ENCODE results near the gene TRAPPC14.

The TRAPPC14 gene

GRCh38 chr7:100124301-100125230 is 34.0 kb downstream of the TRAPPC14 start:
- DNase-seq (ENCODE audit: low read depth) = no peak

- no peak for DNase-seq (ENCODE audit: low read depth)
Observed at GRCh38 chr7:100122568-100122967, 36.0 kb downstream of the TRAPPC14 start.

- no peak for DNase-seq (ENCODE audit: low read depth)
Observed at GRCh38 chr7:100122067-100122466, 36.5 kb downstream of the TRAPPC14 start.

- no peak for DNase-seq (ENCODE audit: low read depth)
Observed at GRCh38 chr7:100120733-100121036, 37.8 kb downstream of the TRAPPC14 start.

GRCh38 chr7:100119970-100120732 is 38.4 kb downstream of the TRAPPC14 start:
- DNase-seq (ENCODE audit: low read depth) = peak; percentile 44

GRCh38 chr7:100119072-100119969 is 39.2 kb downstream of the TRAPPC14 start, which contains the start of the genes CNPY4 and TAF6:
TSS of gene CNPY4 (plus strand) at chr7:100119634. CDS start at chr7:100119745, 111 bp downstream.
TSS of gene TAF6 (minus strand) at chr7:100119358. CDS start at chr7:100114209, 5,149 bp downstream.
- peak; percentile 87 for DNase-seq (ENCODE audit: low read depth)

DNA sequence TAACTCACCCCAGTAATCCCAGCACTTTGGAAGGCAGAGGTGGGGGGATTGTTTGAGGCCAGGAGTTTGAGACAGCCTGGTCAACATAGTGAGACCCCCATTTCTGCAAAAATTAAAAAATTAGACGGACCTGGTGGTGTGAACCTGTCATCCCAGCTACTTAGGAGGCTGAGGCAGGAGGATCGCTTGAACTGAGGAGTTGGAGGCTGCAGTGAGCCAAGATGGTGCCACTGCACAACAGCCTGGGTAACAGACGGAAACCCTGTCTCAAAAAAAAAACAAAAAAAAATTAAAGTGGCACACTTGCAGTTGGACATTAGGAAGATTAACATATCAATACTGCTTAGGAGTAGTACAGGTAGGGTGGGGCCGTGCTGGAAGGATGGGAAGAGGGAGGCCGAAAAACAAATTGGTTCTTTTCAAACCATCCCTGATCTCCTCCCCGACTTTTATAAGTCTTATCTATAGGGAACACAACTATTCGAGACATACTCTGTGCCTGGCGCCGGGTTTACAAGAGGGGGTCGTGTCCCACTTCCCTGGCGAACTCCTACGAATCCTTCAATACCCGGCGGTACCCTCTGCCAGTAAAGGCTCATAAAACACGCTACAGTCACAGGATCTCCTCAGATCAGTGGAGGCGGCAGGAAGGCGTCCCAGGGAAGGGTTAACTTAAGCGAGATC is 40.0 kb downstream of the TRAPPC14 start:
- no peak for DNase-seq (ENCODE audit: low read depth)

- DNase-seq (ENCODE audit: low read depth) = no peak
Observed at GRCh38 chr7:100115026-100115425, 43.5 kb downstream of the TRAPPC14 start.

DNA sequence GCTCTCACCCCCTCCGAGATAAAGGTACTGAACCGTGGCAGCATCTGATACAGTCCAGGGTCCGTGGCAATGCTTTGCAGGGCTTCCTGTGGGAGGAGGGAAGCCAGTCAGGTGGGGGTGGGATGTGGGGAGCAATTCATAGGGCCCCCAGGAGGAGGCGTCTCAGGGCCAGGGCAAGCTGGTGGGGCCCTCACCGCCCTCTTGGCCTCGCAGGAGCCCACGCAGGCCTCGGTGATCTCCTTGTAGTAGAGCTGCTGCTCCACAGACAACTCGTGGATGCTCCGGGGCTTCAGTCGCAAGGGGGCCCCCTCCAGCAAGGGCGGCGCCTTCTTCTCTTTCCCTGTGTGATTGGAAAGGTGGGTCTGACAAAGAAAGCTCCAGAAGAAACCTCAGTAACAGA is 46.6 kb downstream of the TRAPPC14 start:
- DNase-seq (ENCODE audit: low read depth) = no peak

- DNase-seq (ENCODE audit: low read depth) = no peak
Observed at GRCh38 chr7:100111156-100111555, 47.4 kb downstream of the TRAPPC14 start.

DNA sequence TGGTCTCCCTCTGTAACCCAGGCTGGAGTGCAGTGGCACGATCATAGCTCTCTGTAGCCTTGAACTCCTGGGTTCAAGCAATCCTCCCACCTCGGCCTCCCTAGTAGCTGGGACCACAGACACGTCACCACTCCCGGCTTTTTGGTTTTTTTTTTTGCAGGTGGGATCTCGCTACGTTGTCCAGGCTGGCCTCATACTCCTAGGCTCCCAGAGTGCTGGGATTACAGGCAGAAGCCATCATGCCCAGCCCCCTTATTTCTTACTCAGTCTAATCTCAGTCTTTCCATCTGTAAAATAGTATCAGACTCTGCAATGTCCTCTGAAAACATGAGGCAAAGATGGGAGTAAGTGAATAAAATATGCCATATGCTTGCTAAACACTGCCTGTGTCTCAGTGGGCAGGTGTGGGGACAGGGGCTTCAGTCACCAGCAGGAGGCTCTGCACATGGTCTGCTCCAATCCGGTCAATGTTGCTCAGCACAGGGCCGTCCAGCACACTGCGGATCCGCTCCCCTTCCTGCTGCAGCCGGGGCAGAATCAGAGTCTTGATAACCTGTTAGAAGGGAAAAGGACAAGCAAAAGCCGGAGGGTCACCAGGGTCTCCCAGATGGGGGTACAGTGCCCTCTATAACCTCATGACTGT is 48.9 kb downstream of the TRAPPC14 start:
- DNase-seq (ENCODE audit: low read depth) = no peak

GRCh38 chr7:100107890-100108289 is 50.6 kb downstream of the TRAPPC14 start:
- no peak for DNase-seq (ENCODE audit: low read depth)

DNA sequence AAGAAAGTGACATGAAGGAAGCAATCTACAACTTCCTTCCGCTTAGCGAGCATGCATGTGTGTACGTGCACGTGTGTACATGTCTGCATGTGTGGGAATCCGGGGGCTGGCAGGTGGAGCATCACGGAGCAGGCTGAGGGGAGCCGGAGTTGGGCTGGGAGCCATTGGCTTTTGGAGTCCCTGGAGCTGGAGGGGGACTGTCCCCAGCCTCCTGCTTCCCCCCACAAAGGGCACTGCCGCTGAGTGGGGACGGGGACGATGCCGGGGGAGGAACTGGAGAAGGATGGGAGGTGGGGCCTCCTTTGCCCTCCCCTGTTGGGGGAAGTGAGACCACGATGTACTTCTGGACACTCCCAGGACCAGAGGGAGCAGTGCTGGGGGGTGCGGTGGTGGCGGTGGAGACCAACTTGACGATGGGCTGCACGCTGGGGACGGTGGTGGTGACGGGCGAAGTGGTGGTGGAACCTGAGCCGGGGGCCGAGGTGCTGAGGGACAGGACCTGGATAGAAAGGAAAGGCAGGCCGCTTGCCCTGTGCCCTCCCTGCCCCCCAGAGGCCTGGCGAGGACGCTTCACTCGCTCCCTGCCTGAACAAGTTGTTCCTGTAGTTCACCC is 51.3 kb downstream of the TRAPPC14 start:
- no peak for DNase-seq (ENCODE audit: low read depth)

DNA sequence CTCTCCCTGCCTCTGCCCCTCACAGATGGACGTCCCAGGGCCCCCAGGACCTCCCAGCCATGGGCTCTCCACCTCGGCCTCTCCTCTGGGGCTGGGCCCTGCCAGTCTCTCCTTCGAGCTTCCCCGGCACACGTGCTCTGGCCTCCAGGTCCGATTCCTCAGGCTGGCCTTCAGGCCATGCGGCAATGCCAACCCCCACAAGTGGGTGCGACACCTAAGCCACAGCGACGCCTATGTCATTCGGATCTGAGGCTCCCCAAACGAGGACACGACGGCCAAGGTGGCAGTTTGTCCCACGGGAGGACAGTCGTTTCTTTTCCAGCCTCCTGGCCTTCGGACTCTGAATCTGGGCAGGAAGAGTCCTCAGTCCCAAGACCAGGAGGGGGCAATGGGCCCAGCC is 51.9 kb downstream of the TRAPPC14 start:
- DNase-seq (ENCODE audit: low read depth) = no peak

GRCh38 chr7:100105534-100105933 is 53.0 kb downstream of the TRAPPC14 start:
- DNase-seq (ENCODE audit: low read depth) = no peak
